ENCODE results near the gene TMEM91.

The TMEM91 gene

GRCh38 chr19:41384351-41384750 is 8.0 kb downstream of the TMEM91 start:
- Histone ChIP-seq H3K27ac (ENCODE audit: low read depth, low read length) (no peak overlapping the region), H3K4me3 (ENCODE audit: low read length) (no peak overlapping the region), H3K36me3 (ENCODE audit: insufficient read depth, low read length) (peaks cover 14% of the 10 kb centered on the region), H3K4me1 (ENCODE audit: insufficient read depth, low read length) (no peaks in the 10 kb centered on the region), H3K9me3 (ENCODE audit: insufficient read depth, low read depth, low read length) (no peaks in the 10 kb centered on the region), H3K9ac (ENCODE audit: low read depth, low read length) (no peak overlapping the region), H3K27me3 (ENCODE audit: insufficient read depth, low read length) (no peaks in the 10 kb centered on the region)
- 95% methylated on average over 5 of the region's 5 CpGs for WGBS

- no peak overlapping the region for H3K9ac ChIP-seq (ENCODE audit: low read depth, low read length)
- no peaks in the 10 kb centered on the region for H3K27me3 ChIP-seq (ENCODE audit: insufficient read depth, low read length)
- no peaks in the 10 kb centered on the region for H3K4me1 ChIP-seq (ENCODE audit: insufficient read depth, low read length)
- H3K27ac ChIP-seq (ENCODE audit: low read depth, low read length), result no peak overlapping the region
- no peaks in the 10 kb centered on the region for H3K9me3 ChIP-seq (ENCODE audit: insufficient read depth, low read depth, low read length)
- WGBS, result 92% methylated on average over 13 of the region's 13 CpGs
- H3K4me3 ChIP-seq (ENCODE audit: low read length), result no peak overlapping the region
- peaks cover 33% of the 10 kb centered on the region for H3K36me3 ChIP-seq (ENCODE audit: insufficient read depth, low read length)
Measured at GRCh38 chr19:41386442-41386841, 10.1 kb downstream of the TMEM91 start.

GRCh38 chr19:41391618-41392017 is 15.3 kb downstream of the TMEM91 start:
- H3K9ac ChIP-seq (ENCODE audit: low read depth, low read length), result no peak overlapping the region
- no peaks in the 10 kb centered on the region for H3K27me3 ChIP-seq (ENCODE audit: insufficient read depth, low read length)
- peaks cover 39% of the 10 kb centered on the region for H3K36me3 ChIP-seq (ENCODE audit: insufficient read depth, low read length)
- H3K9me3 ChIP-seq (ENCODE audit: insufficient read depth, low read depth, low read length), result no peaks in the 10 kb centered on the region
- H3K4me1 ChIP-seq (ENCODE audit: insufficient read depth, low read length), result no peaks in the 10 kb centered on the region; the same call in 1 of the 2 replicates
- no peak overlapping the region for H3K4me3 ChIP-seq (ENCODE audit: low read length)
- 91% methylated on average over 11 of the region's 11 CpGs for WGBS
- no peak overlapping the region for H3K27ac ChIP-seq (ENCODE audit: low read depth, low read length)

- H3K36me3 ChIP-seq (ENCODE audit: insufficient read depth, low read length), result peaks cover 39% of the 10 kb centered on the region
- 96% methylated on average over 12 of the region's 12 CpGs for WGBS
Measured at GRCh38 chr19:41392775-41393174, 16.4 kb downstream of the TMEM91 start.

GRCh38 chr19:41395355-41395754 is 19.0 kb downstream of the TMEM91 start:
- H3K9ac ChIP-seq (ENCODE audit: low read depth, low read length), result no peak overlapping the region
- H3K4me3 ChIP-seq (ENCODE audit: low read length), result 0 out of 2 replicates have a peak overlapping the region, but pooled peaks have one; percentile 12
- peaks cover 9% of the 10 kb centered on the region for H3K4me1 ChIP-seq (ENCODE audit: insufficient read depth, low read length)
- WGBS, result 82% methylated on average over 6 of the region's 6 CpGs
- no peaks in the 10 kb centered on the region for H3K27me3 ChIP-seq (ENCODE audit: insufficient read depth, low read length)
- H3K9me3 ChIP-seq (ENCODE audit: insufficient read depth, low read depth, low read length), result no peaks in the 10 kb centered on the region
- H3K27ac ChIP-seq (ENCODE audit: low read depth, low read length), result no peak overlapping the region
- H3K36me3 ChIP-seq (ENCODE audit: insufficient read depth, low read length), result peaks cover 20% of the 10 kb centered on the region

More at GRCh38 chr19:41392775-41393174, 16.4 kb downstream of the TMEM91 start:
- Histone ChIP-seq H3K9me3 (ENCODE audit: insufficient read depth, low read depth, low read length) (no peaks in the 10 kb centered on the region), H3K9ac (ENCODE audit: low read depth, low read length) (no peak overlapping the region), H3K27me3 (ENCODE audit: insufficient read depth, low read length) (no peaks in the 10 kb centered on the region), H3K4me3 (ENCODE audit: low read length) (no peak overlapping the region), H3K27ac (ENCODE audit: low read depth, low read length) (no peak overlapping the region), H3K4me1 (ENCODE audit: insufficient read depth, low read length) (no peaks in the 10 kb centered on the region; the same call in 1 of the 2 replicates)

- peak within 1 kb of the TSS; percentile 93 for H3K4me3 ChIP-seq (ENCODE audit: low read length)
- H3K9me3 ChIP-seq (ENCODE audit: insufficient read depth, low read depth, low read length), result no peaks in the 10 kb centered on the region
- under 1% methylated on average over 49 of the region's 50 CpGs for WGBS
- peaks cover 9% of the 10 kb centered on the region for H3K4me1 ChIP-seq (ENCODE audit: insufficient read depth, low read length)
- peak within 1 kb of the TSS; percentile 91 for H3K9ac ChIP-seq (ENCODE audit: low read depth, low read length)
- H3K36me3 ChIP-seq (ENCODE audit: insufficient read depth, low read length), result 0 out of 2 replicates have a peak, but pooled peaks cover 2% of the 10 kb centered on the region
- no peaks in the 10 kb centered on the region for H3K27me3 ChIP-seq (ENCODE audit: insufficient read depth, low read length)
- peak within 1 kb of the TSS; percentile 93 for H3K27ac ChIP-seq (ENCODE audit: low read depth, low read length)
Measured at GRCh38 chr19:41397086-41398049, 21.0 kb downstream of the TMEM91 start, which contains the start of the genes BCKDHA and EXOSC5. Gene BCKDHA, plus strand, starts transcription at chr19:41397818. Its CDS starts 10 bp downstream, at chr19:41397828. Gene EXOSC5, minus strand, starts transcription at chr19:41397359. Its CDS starts 31 bp downstream, at chr19:41397328.

- 2% methylated on average over 5 of the region's 5 CpGs for WGBS
- H3K4me1 ChIP-seq (ENCODE audit: insufficient read depth, low read length), result peaks cover 9% of the 10 kb centered on the region
Measured at GRCh38 chr19:41398050-41398418, 21.7 kb downstream of the TMEM91 start.

GRCh38 chr19:41398598-41398997 is 22.3 kb downstream of the TMEM91 start:
- peak overlapping the region; percentile 93 for H3K4me3 ChIP-seq (ENCODE audit: low read length)
- no peaks in the 10 kb centered on the region for H3K27me3 ChIP-seq (ENCODE audit: insufficient read depth, low read length)
- 0 out of 2 replicates have a peak, but pooled peaks cover 2% of the 10 kb centered on the region for H3K36me3 ChIP-seq (ENCODE audit: insufficient read depth, low read length)
- H3K9ac ChIP-seq (ENCODE audit: low read depth, low read length), result peak overlapping the region; percentile 91
- no peaks in the 10 kb centered on the region for H3K9me3 ChIP-seq (ENCODE audit: insufficient read depth, low read depth, low read length)
- peaks cover 9% of the 10 kb centered on the region for H3K4me1 ChIP-seq (ENCODE audit: insufficient read depth, low read length)
- H3K27ac ChIP-seq (ENCODE audit: low read depth, low read length), result no peak overlapping the region; the same call in 1 of the 2 replicates
- 85% methylated on average over 3 of the region's 3 CpGs for WGBS

More at GRCh38 chr19:41398050-41398418, 21.7 kb downstream of the TMEM91 start:
- Histone ChIP-seq H3K27me3 (ENCODE audit: insufficient read depth, low read length) (no peaks in the 10 kb centered on the region), H3K27ac (ENCODE audit: low read depth, low read length) (peak overlapping the region; percentile 93), H3K36me3 (ENCODE audit: insufficient read depth, low read length) (0 out of 2 replicates have a peak, but pooled peaks cover 2% of the 10 kb centered on the region), H3K9me3 (ENCODE audit: insufficient read depth, low read depth, low read length) (no peaks in the 10 kb centered on the region), H3K4me3 (ENCODE audit: low read length) (peak overlapping the region; percentile 93), H3K9ac (ENCODE audit: low read depth, low read length) (peak overlapping the region; percentile 91)

- 88% methylated on average over 3 of the region's 3 CpGs for WGBS
- Histone ChIP-seq H3K4me3 (ENCODE audit: low read length) (peak overlapping the region; percentile 93), H3K4me1 (ENCODE audit: insufficient read depth, low read length) (peaks cover 9% of the 10 kb centered on the region), H3K9ac (ENCODE audit: low read depth, low read length) (0 out of 2 replicates have a peak overlapping the region, but pooled peaks have one; percentile 91), H3K36me3 (ENCODE audit: insufficient read depth, low read length) (no peaks in the 10 kb centered on the region), H3K27ac (ENCODE audit: low read depth, low read length) (no peak overlapping the region), H3K9me3 (ENCODE audit: insufficient read depth, low read depth, low read length) (no peaks in the 10 kb centered on the region), H3K27me3 (ENCODE audit: insufficient read depth, low read length) (no peaks in the 10 kb centered on the region)
Measured at GRCh38 chr19:41399091-41399490, 22.8 kb downstream of the TMEM91 start.

GRCh38 chr19:41399525-41399924 is 23.2 kb downstream of the TMEM91 start:
- Histone ChIP-seq H3K9ac (ENCODE audit: low read depth, low read length) (no peak overlapping the region), H3K4me3 (ENCODE audit: low read length) (no peak overlapping the region), H3K9me3 (ENCODE audit: insufficient read depth, low read depth, low read length) (no peaks in the 10 kb centered on the region), H3K36me3 (ENCODE audit: insufficient read depth, low read length) (no peaks in the 10 kb centered on the region), H3K27ac (ENCODE audit: low read depth, low read length) (no peak overlapping the region), H3K4me1 (ENCODE audit: insufficient read depth, low read length) (peaks cover 9% of the 10 kb centered on the region), H3K27me3 (ENCODE audit: insufficient read depth, low read length) (no peaks in the 10 kb centered on the region)
- 89% methylated on average over 2 of the region's 2 CpGs for whole genome bisulfite sequencing

GRCh38 chr19:41401483-41401882 is 25.1 kb downstream of the TMEM91 start:
- no peak overlapping the region for H3K9ac ChIP-seq (ENCODE audit: low read depth, low read length)
- H3K27ac ChIP-seq (ENCODE audit: low read depth, low read length), result no peak overlapping the region
- no peak overlapping the region for H3K4me3 ChIP-seq (ENCODE audit: low read length)
- H3K27me3 ChIP-seq (ENCODE audit: insufficient read depth, low read length), result no peaks in the 10 kb centered on the region
- no peaks in the 10 kb centered on the region for H3K9me3 ChIP-seq (ENCODE audit: insufficient read depth, low read depth, low read length)
- H3K4me1 ChIP-seq (ENCODE audit: insufficient read depth, low read length), result peaks cover 9% of the 10 kb centered on the region
- H3K36me3 ChIP-seq (ENCODE audit: insufficient read depth, low read length), result no peaks in the 10 kb centered on the region
- 93% methylated on average over 4 of the region's 4 CpGs for WGBS
